ENCODE results near the gene ATP1B2. TPM values are rescaled to one million over a fixed set of nuclear protein-coding genes. Genes with fewer than 3 reads are reported as not detected.

Gene ATP1B2
- total and polyA plus RNA-seq, 2 of the 8 experiments (the other 6 are each of a cell fraction or from before 2014, with no cell fraction given) = 9.1 to 21.0 TPM

DNA sequence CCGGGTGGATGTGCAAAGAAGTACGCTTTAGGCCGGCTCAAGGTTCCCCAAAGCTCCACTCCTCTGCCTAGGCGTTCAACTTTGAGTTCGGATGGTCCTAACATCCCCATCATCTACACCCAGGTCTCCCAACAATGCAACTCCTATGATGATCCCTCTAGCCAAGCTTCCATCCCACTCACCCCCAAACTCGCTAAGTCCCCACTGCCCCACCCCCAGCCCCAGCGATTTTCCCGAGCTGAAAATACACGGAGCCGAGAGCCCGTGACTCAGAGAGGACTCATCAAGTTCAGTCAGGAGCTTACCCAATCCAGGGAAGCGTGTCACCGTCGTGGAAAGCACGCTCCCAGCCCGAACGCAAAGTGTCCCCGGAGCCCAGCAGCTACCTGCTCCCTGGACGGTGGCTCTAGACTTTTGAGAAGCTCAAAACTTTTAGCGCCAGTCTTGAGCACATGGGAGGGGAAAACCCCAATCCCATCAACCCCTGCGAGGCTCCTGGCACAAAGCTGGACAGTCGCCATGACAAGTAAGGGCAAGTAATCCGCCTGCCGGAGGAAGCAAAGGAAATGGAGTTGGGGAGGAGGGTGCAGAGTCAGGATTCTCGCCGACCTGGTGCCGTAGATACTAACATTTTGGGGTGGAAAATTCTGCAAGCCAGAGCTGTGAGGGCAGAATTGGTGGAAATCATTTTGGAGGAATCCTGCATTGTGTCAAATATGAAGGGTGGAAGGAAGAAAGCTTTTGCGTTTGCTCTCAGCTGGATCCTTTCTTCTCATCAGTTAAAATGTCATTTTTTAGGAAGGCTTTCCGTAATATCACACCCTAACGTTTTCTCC is 36.6 kb downstream of the ATP1B2 start, which contains the start of gene TP53:
TP53 (minus strand) TSS at position 419 of the 836 bp plus-strand sequence. CDS start 10,896 bp downstream, outside the sequence.
- H3K23me2 ChIP-seq (ENCODE audit: low read depth, low read length) = peaks cover 16% of the 10 kb centered on the region
- peaks cover 0 to 4% (median 0%) of the 10 kb centered on the region in 4 experiments; a peak in 2 of 8 replicates for H3K36me3 ChIP-seq (ENCODE audit: control insufficient read depth in 2 of 4, insufficient read depth in 4 of 4, low read length in 3 of 4)
- H2AFZ ChIP-seq (ENCODE audit: low read length) = no peak within 1 kb of the TSS
- H3K4me1 ChIP-seq (replicated peaks in 1 of 4; ENCODE audit: control insufficient read depth in 3 of 4, insufficient read depth in 4 of 4, low read length in 3 of 4) = peaks cover 0 to 11% (median 4%) of the 10 kb centered on the region in 4 experiments; a peak in 4 of 7 replicates
- H4K8ac ChIP-seq (ENCODE audit: extremely low read depth, insufficient read depth, low read length) = peak within 1 kb of the TSS; percentile 99; the same call in 1 of the 2 replicates
- FAIRE-seq (peak; percentile 88), DNase-seq (ENCODE audit: low read depth in 1 of 2, low spot score in 2 of 2) (peak in 1 of 2 experiments; percentile 93)
- WGBS, 2 experiments (ENCODE audit: extremely low coverage in 1 of 2, insufficient coverage in 1 of 2, insufficient read length in 1 of 2, insufficient replicate concordance in 2 of 2, low coverage in 1 of 2, low lambda C conversion rate in 2 of 2, missing lambda C conversion rate in 1 of 2) = 1 to 100% methylated on average over 1 to 30 of the region's 30 CpGs
- peak within 1 kb of the TSS; percentile 99 for H3K27ac ChIP-seq (ENCODE audit: low read depth, low read length)
- H3K9ac ChIP-seq (replicated peaks in 1 of 4; ENCODE audit: extremely low read depth in 1 of 4, low read depth in 3 of 4, low read length in 3 of 4) = peak within 1 kb of the TSS; percentile 80 to 100 (median 98)
- peaks cover 7 to 10% of the 10 kb centered on the region in 2 experiments for H4K20me1 ChIP-seq (replicated peaks in 1 of 2; ENCODE audit: control insufficient read depth in 1 of 2, insufficient read depth in 2 of 2, low read length in 2 of 2)
- no peaks in the 10 kb centered on the region for H3K27me3 ChIP-seq (replicated peaks in 1 of 4; ENCODE audit: control insufficient read depth in 3 of 4, extremely low read depth in 1 of 4, insufficient read depth in 3 of 4, low read length in 3 of 4)
- peak within 1 kb of the TSS; percentile 91 for H2BK120ac ChIP-seq (replicated peaks; ENCODE audit: low read depth, low read length)
- peak within 1 kb of the TSS; percentile 91 for H4K5ac ChIP-seq (ENCODE audit: insufficient read length, low read depth, low read length)
- CTCF ChIA-PET (ENCODE audit: partially characterized antibody) = interaction anchor here (0.5 to 11.3 kb wide), 43 partner anchors 12 to 358 kb away, joined by 3 to 199 read pairs (median 5); partner anchors contain the start of genes ATP1B2, CD68, DNAH2 and EFNB3
- peak within 1 kb of the TSS; percentile 4 for H3K14ac ChIP-seq (ENCODE audit: insufficient read length)
- peak within 1 kb of the TSS; percentile 80; the same call in 1 of the 2 replicates for H2BK12ac ChIP-seq (ENCODE audit: low read depth, low read length)
- no peak within 1 kb of the TSS for H3K23ac ChIP-seq (ENCODE audit: insufficient read length)
- H3K4me2 ChIP-seq (ENCODE audit: insufficient read depth in 1 of 2, low read depth in 2 of 2, low read length in 2 of 2) = peak within 1 kb of the TSS; percentile 84 to 91
- H3K18ac ChIP-seq (ENCODE audit: extremely low read depth, low read length) = peak within 1 kb of the TSS; percentile 93
- peaks cover 13% of the 10 kb centered on the region for H3K79me1 ChIP-seq (ENCODE audit: low read depth, low read length)
- H3K4me3 ChIP-seq (ENCODE audit: extremely low read depth in 1 of 4, insufficient read depth in 2 of 4, low read depth in 3 of 4, low read length in 4 of 4) = peak within 1 kb of the TSS; percentile 75 to 100 (median 94)
- no peaks in the 10 kb centered on the region for H3K9me3 ChIP-seq (ENCODE audit: insufficient read depth in 2 of 2, low read depth in 1 of 2, low read length in 1 of 2)
- peak within 1 kb of the TSS; percentile 93 for H4K91ac ChIP-seq (replicated peaks; ENCODE audit: insufficient read length, low read length)
- no peak within 1 kb of the TSS; the same call in 1 of the 2 replicates for H2BK15ac ChIP-seq (ENCODE audit: low read length)
- H2BK20ac ChIP-seq (ENCODE audit: low read length) = no peak within 1 kb of the TSS
- peaks cover 25 to 60% of the 10 kb centered on the region in 2 experiments for H3K79me2 ChIP-seq (ENCODE audit: control insufficient read depth in 1 of 2, insufficient read depth in 2 of 2, low read length in 2 of 2)
- H3K56ac ChIP-seq (replicated peaks; ENCODE audit: insufficient read length, low read depth, low read length) = peak within 1 kb of the TSS; percentile 63
- POLR2A ChIA-PET (ENCODE audit: partially characterized antibody) = interaction anchor here (0.6 to 58.0 kb wide), 34 partner anchors 9 to 536 kb away, joined by 3 to 2272 read pairs (median 5); partner anchors contain the start of genes ATP1B2, CD68, CNTROB and DNAH2
- H3K4ac ChIP-seq (replicated peaks; ENCODE audit: insufficient read length, low read depth, low read length) = peak within 1 kb of the TSS; percentile 82
- H2BK5ac ChIP-seq (ENCODE audit: low read depth, low read length) = peak within 1 kb of the TSS; percentile 99
- H2AK5ac ChIP-seq (ENCODE audit: low read depth, low read length) = peak within 1 kb of the TSS; percentile 95
- TF ChIP-seq JUN (IDR thresholded peaks at IDR 0.05; ENCODE audit: low read depth, low read length) (no peak), EP300 (IDR thresholded peaks at IDR 0.05; ENCODE audit: borderline replicate concordance in 1 of 2, low read depth in 2 of 2, low read length in 2 of 2) (0 out of 3 replicates have a peak, but pooled peaks of 1 of the 2 experiments have one; percentile 10), BCL11A (IDR thresholded peaks at IDR 0.05; ENCODE audit: low read depth in 2 of 2, low read length in 2 of 2) (no peak), CBX5 (IDR thresholded peaks at IDR 0.05; ENCODE audit: low read depth, low read length) (no peak), PHF8 (conservative IDR thresholded peaks at IDR 0.05; ENCODE audit: low read depth, low read length) (peak; percentile 70), RAD21 (IDR thresholded peaks at IDR 0.05 in 1 of 2, conservative IDR thresholded peaks at IDR 0.05 in 1 of 2; ENCODE audit: low read depth in 2 of 2, low read length in 2 of 2) (0 out of 4 replicates have a peak, but pooled peaks of 1 of the 2 experiments have one; percentile 5), CREB1 (IDR thresholded peaks at IDR 0.05) (0 out of 2 replicates have a peak, but pooled peaks have one; percentile 49), HDAC6 (IDR thresholded peaks at IDR 0.05; ENCODE audit: low read depth, low read length) (no peak), TCF12 (IDR thresholded peaks at IDR 0.05; ENCODE audit: low read depth, low read length) (0 out of 2 replicates have a peak, but pooled peaks have one; percentile 49), FOSL1 (IDR thresholded peaks at IDR 0.05; ENCODE audit: insufficient read depth, low read depth, low read length) (no peak)

All from H1 (cell line).